PC-3 (cell line): ENCODE results near the gene PRR5L.

ENCODE experiments used
- EZH2 ChIP-seq: fragments of 300-600 bp; sonication (generic); IDR thresholded peaks from one replicate; pipeline ENCODE4 v1.6.1; 2017; ENCODE audit warnings: antibody characterized with exemption, mild to moderate bottlenecking, low read length; ENCODE audit not compliant: unreplicated experiment
- TF ChIP-seq, protein P1 (sequence below): fragments of 300-600 bp; sonication (generic); conservative IDR thresholded peaks from 2 replicates; pipeline ENCODE4 v1.5.1; 2017; ENCODE audit warnings: antibody characterized with exemption, low read depth, mild to moderate bottlenecking, low read length

DNA sequence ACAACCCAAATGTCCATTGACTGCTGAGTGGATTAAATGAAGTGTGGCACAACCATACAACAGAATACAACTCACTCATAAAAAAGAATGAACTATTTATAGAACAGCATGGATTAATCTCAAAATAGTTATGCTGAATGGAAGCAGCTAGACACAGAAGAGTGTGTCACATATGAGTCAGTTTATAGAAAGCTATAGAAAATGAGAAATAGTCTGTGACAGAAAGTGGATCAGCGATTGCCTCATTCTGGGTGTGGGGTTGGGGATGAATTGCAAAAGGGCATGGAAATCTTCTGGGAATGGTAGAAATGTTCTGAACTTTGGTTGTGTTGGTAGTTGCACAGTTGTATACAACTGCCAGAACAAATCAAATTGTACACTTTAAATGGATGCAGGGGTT is 37.4 kb downstream of the PRR5L start:
- TF ChIP-seq, protein P1, sequence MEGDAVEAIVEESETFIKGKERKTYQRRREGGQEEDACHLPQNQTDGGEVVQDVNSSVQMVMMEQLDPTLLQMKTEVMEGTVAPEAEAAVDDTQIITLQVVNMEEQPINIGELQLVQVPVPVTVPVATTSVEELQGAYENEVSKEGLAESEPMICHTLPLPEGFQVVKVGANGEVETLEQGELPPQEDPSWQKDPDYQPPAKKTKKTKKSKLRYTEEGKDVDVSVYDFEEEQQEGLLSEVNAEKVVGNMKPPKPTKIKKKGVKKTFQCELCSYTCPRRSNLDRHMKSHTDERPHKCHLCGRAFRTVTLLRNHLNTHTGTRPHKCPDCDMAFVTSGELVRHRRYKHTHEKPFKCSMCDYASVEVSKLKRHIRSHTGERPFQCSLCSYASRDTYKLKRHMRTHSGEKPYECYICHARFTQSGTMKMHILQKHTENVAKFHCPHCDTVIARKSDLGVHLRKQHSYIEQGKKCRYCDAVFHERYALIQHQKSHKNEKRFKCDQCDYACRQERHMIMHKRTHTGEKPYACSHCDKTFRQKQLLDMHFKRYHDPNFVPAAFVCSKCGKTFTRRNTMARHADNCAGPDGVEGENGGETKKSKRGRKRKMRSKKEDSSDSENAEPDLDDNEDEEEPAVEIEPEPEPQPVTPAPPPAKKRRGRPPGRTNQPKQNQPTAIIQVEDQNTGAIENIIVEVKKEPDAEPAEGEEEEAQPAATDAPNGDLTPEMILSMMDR = no peak
- TF ChIP-seq EZH2 = no peak
